SK-N-SH (cell line): ENCODE results near the gene AATF. TPM values are rescaled to one million over a fixed set of nuclear protein-coding genes. Genes with fewer than 3 reads are reported as not detected.

Source experiments
- CTCF ChIA-PET: fragments of 300-600, 350-600 bp; formaldehyde crosslinking; extraction: SDS; loops from one replicate; lab custom pipeline; 2021; lab: Yijun Ruan, JAX
- POLR2A ChIA-PET: fragments of 350-600 bp; sonication (Branson Sonifier 250); formaldehyde crosslinking; extraction: SDS; loops from one replicate; lab custom pipeline; 2020; ENCODE audit warnings: antibody characterized with exemption, inconsistent platforms; lab: Yijun Ruan, JAX
- DNase-seq: peaks from one replicate; pipeline ENCODE4 v3.0.0; 2012
- H2AFZ ChIP-seq: fragments of 200-600 bp; sonication (generic); 2 replicates; pipeline ENCODE4 v1.8.1; 2016; ENCODE audit warnings: antibody characterized with exemption, mild to moderate bottlenecking, low read depth
- H3F3A ChIP-seq: fragments of 200-600 bp; sonication (generic); replicated peaks from 2 replicates; pipeline ENCODE3; 2016; ENCODE audit warnings: antibody characterized with exemption, mild to moderate bottlenecking; ENCODE audit not compliant: insufficient read depth
- H3K27ac ChIP-seq, 2 experiments: fragments of 200-500 bp in 1 of 2; fragments of 200-600 bp in 1 of 2; sonication (Bioruptor generic) in 1 of 2; sonication (generic), shearing (Covaris generic) in 1 of 2; 2 replicates each; pipeline versions ENCODE4 v1.5.1 to v1.6.1; 2014 to 2016; ENCODE audit warnings: low read depth in 2 of 2, inconsistent platforms in 1 of 2, low read length in 1 of 2, mild to moderate bottlenecking in 1 of 2, mixed read lengths in 1 of 2
- H3K27me3 ChIP-seq: fragments of 200-600 bp; sonication (generic), shearing (Covaris generic); 2 replicates; pipeline ENCODE4 v1.6.1; 2016; ENCODE audit warnings: mixed run types; ENCODE audit not compliant: insufficient read depth
- H3K36me3 ChIP-seq, 2 experiments: fragments of 200-500 bp in 1 of 2; fragments of 200-600 bp in 1 of 2; sonication (Bioruptor generic) in 1 of 2; sonication (generic) in 1 of 2; replicated peaks in 1 of 2; 2 replicates each; pipeline versions ENCODE3 to v1.5.1; 2014 to 2016; ENCODE audit warnings: low read length in 1 of 2, mild to moderate bottlenecking in 1 of 2; ENCODE audit not compliant: insufficient read depth in 2 of 2, control insufficient read depth in 1 of 2
- H3K4me1 ChIP-seq, 2 experiments: fragments of 200-500 bp in 1 of 2; fragments of 200-600 bp in 1 of 2; sonication (Bioruptor generic) in 1 of 2; sonication (generic), shearing (Covaris generic) in 1 of 2; 2 replicates each; pipeline versions ENCODE4 v1.5.1 to v1.6.1; 2014 to 2016; ENCODE audit warnings: low read depth in 1 of 2, low read length in 1 of 2, mixed run types in 1 of 2; ENCODE audit not compliant: insufficient read depth in 2 of 2, control insufficient read depth in 1 of 2
- H3K4me2 ChIP-seq: fragments of 200-600 bp; sonication (generic), shearing (Covaris generic); 2 replicates; pipeline ENCODE4 v1.6.1; 2017; ENCODE audit warnings: mixed run types
- H3K4me3 ChIP-seq, 2 experiments: fragments of 200-500 bp in 1 of 2; fragments of 200-600 bp in 1 of 2; sonication (Bioruptor generic) in 1 of 2; sonication (generic), shearing (Covaris generic) in 1 of 2; 2 replicates each; pipeline versions ENCODE4 v1.5.1 to v1.8.1; 2014 to 2016; ENCODE audit warnings: low read depth in 2 of 2, inconsistent platforms in 1 of 2, low read length in 1 of 2, mild to moderate bottlenecking in 1 of 2, mixed read lengths in 1 of 2, moderate library complexity in 1 of 2
- H3K79me2 ChIP-seq: fragments of 200-600 bp; sonication (generic); 2 replicates; pipeline ENCODE4 v1.8.1; 2017; ENCODE audit warnings: mild to moderate bottlenecking; ENCODE audit not compliant: insufficient read depth
- H3K9ac ChIP-seq: fragments of 200-600 bp; sonication (generic); 2 replicates; pipeline ENCODE4 v1.6.1; 2017; ENCODE audit warnings: mixed run types
- H3K9me2 ChIP-seq: fragments of 200-600 bp; sonication (generic); 2 replicates; pipeline ENCODE4 v1.6.1; 2017; ENCODE audit warnings: mixed run types
- H3K9me3 ChIP-seq: fragments of 200-600 bp; sonication (generic); 2 replicates; pipeline ENCODE4 v1.6.1; 2017; ENCODE audit warnings: mixed run types, mild to moderate bottlenecking, moderate library complexity
- H4K20me1 ChIP-seq: fragments of 200-600 bp; sonication (generic); 2 replicates; pipeline ENCODE4 v1.6.1; 2017; ENCODE audit warnings: mild to moderate bottlenecking, mixed run types; ENCODE audit not compliant: insufficient read depth
- CHD2 ChIP-seq: fragments of 150-350 bp; IDR thresholded peaks from 2 replicates; pipeline ENCODE4 v1.6.1; 2018; ENCODE audit warnings: low read length; ENCODE audit not compliant: partially characterized antibody
- ELF1 ChIP-seq: IDR thresholded peaks from 2 replicates; pipeline ENCODE4 v1.4.0; 2012
- EP300 ChIP-seq, 2 experiments: IDR thresholded peaks; 2 replicates each; pipeline versions ENCODE4 v1.4.0 to v1.6.1; 2012; ENCODE audit warnings: borderline replicate concordance in 1 of 2, low read depth in 1 of 2, low read length in 1 of 2
- EZH2phosphoT487 ChIP-seq: fragments of 200-600 bp; sonication (generic); IDR thresholded peaks from 2 replicates; pipeline ENCODE4 v1.6.1; 2017; ENCODE audit warnings: low read depth, mixed run types, mild to moderate bottlenecking, antibody characterized with exemption, moderate library complexity, borderline replicate concordance
- FOSL2 ChIP-seq: IDR thresholded peaks from 2 replicates; pipeline ENCODE4 v1.4.0; 2012; ENCODE audit warnings: low read depth, mild to moderate bottlenecking, moderate library complexity, borderline replicate concordance
- FOXM1 ChIP-seq: IDR thresholded peaks from 2 replicates; pipeline ENCODE4 v1.4.0; 2012; ENCODE audit warnings: low read depth, mild to moderate bottlenecking
- GABPA ChIP-seq: IDR thresholded peaks from 2 replicates; pipeline ENCODE4 v1.4.0; 2012; ENCODE audit warnings: low read depth, mild to moderate bottlenecking
- GATA2 ChIP-seq: sonication (generic); formaldehyde crosslinking; IDR thresholded peaks from 2 replicates; pipeline ENCODE4 v1.5.0; 2020; ENCODE audit warnings: mild to moderate bottlenecking, missing genetic modification reagents
- JUND ChIP-seq: IDR thresholded peaks from 2 replicates; pipeline ENCODE4 v1.4.0; 2012
- POLR2AphosphoS5 ChIP-seq: IDR thresholded peaks from 2 replicates; pipeline ENCODE4 v1.6.1; 2012; ENCODE audit warnings: low read depth, low read length
- RAD21 ChIP-seq: IDR thresholded peaks from 2 replicates; pipeline ENCODE4 v1.6.1; 2012; ENCODE audit warnings: mild to moderate bottlenecking, low read length
- RXRA ChIP-seq: IDR thresholded peaks from 2 replicates; pipeline ENCODE4 v1.4.0; 2012; ENCODE audit warnings: low read depth, mild to moderate bottlenecking, borderline replicate concordance
- SIN3A ChIP-seq: IDR thresholded peaks from 2 replicates; pipeline ENCODE4 v1.6.1; 2012; ENCODE audit warnings: low read depth, mild to moderate bottlenecking, low read length, moderate library complexity, borderline replicate concordance
- SMC3 ChIP-seq: IDR thresholded peaks from 2 replicates; pipeline ENCODE4 v1.6.1; 2012; ENCODE audit warnings: low read depth, low read length, improper control_type of control experiment
- TCF12 ChIP-seq: IDR thresholded peaks from 2 replicates; pipeline ENCODE4 v1.4.0; 2012
- TEAD4 ChIP-seq: IDR thresholded peaks from 2 replicates; pipeline ENCODE4 v1.4.0; 2012; ENCODE audit warnings: mild to moderate bottlenecking, borderline replicate concordance; ENCODE audit not compliant: insufficient read depth
- USF1 ChIP-seq: IDR thresholded peaks from 2 replicates; pipeline ENCODE4 v1.4.0; 2012; ENCODE audit warnings: low read depth, borderline replicate concordance
- YY1 ChIP-seq: IDR thresholded peaks from 2 replicates; pipeline ENCODE4 v1.4.0; 2012; ENCODE audit warnings: low read depth, mild to moderate bottlenecking
- WGBS: methylation state at CpG from one replicate; pipeline ENCODE4 v1.1.6; 2017; ENCODE audit warnings: low lambda C conversion rate; 5-methylcytosine and 5-hydroxymethylcytosine counted together
- polyA plus RNA-seq, 3 experiments: library from polyadenylated mRNA; depleted of rRNA; stranded (reverse); fragments of >200 nt; gene quantifications; 2 replicates each; pipeline ENCODE4 v1.2.3, GENCODE V29; 2012
- TF ChIP-seq, protein P1 (sequence below): IDR thresholded peaks from 2 replicates; pipeline ENCODE4 v1.4.0; 2012; ENCODE audit warnings: low read depth
- TF ChIP-seq, protein P2 (sequence below): IDR thresholded peaks from 2 replicates; pipeline ENCODE4 v1.4.0; 2012; ENCODE audit warnings: low read depth, borderline replicate concordance
- TF ChIP-seq, protein P3 (sequence below): fragments of 150-350 bp; IDR thresholded peaks from 2 replicates; pipeline ENCODE4 v1.6.1; 2017; ENCODE audit warnings: antibody characterized with exemption, low read length, low read depth, borderline replicate concordance
- TF ChIP-seq, protein P4 (sequence below): fragments of 150-350 bp; IDR thresholded peaks from 2 replicates; pipeline ENCODE4 v1.6.1; 2016; ENCODE audit warnings: mild to moderate bottlenecking, low read depth, low read length

AATF gene
- polyA plus RNA-seq, 1 of the 3 experiments (the other 2 are of a cell fraction), result 18.8 TPM

DNA sequence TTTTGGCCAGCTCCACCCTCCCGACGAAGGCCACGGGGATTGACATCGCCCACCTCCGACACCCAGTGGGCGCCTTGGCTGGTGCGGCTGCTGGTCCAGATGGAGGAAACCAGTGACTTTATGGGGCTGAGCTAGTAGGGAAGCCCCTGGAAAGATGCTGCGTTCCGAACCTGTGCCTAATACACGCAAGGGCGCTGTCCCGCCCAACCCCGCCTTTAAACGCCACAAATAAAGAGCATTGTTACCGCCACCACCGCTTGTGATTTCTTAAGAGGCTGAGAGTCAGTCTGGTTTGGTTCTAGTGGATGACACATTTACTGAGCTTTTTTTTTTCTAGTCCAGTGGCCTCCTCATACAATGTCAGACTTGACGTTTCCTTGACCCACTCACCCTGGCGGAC lies 107.9 kb downstream of the AATF start (continued):
- TF ChIP-seq CHD2 (no peak), JUND (no peak)

- 94% methylated on average over 3 of the region's 3 CpGs for WGBS
- Histone ChIP-seq H3K4me3 (no peak overlapping the region), H3K9me3 (no peaks in the 10 kb centered on the region), H3K27me3 (no peaks in the 10 kb centered on the region), H3K79me2 (no peaks in the 10 kb centered on the region), H2AFZ (no peak overlapping the region), H3K9ac (no peak overlapping the region), H3K4me2 (no peak overlapping the region), H3K4me1 (peaks cover 0 to 4% of the 10 kb centered on the region in 2 experiments; a peak in 1 of 4 replicates), H3K27ac (no peak overlapping the region), H3F3A (no peaks in the 10 kb centered on the region), H3K9me2 (no peaks in the 10 kb centered on the region), H3K36me3 (peaks cover 8 to 13% of the 10 kb centered on the region in 2 experiments), H4K20me1 (no peaks in the 10 kb centered on the region)
- ChIA-PET POLR2A (no interaction called here), CTCF (interaction anchor here (0.9 to 2.0 kb wide), 5 partner anchors 12 to 456 kb away, joined by 3 to 10 read pairs (median 3); no protein-coding TSS in a partner anchor)
- no peak for DNase-seq
- TF ChIP-seq RAD21 (no peak), USF1 (no peak), TCF12 (no peak), GATA2 (CRISPR knock-in tag) (no peak), EP300 (IDR thresholded peaks at IDR 0.05; ENCODE audit: borderline replicate concordance in 1 of 2, low read depth in 1 of 2, low read length in 1 of 2) (no peak), YY1 (no peak), EZH2phosphoT487 (no peak)
These were observed 110.7 kb downstream of the AATF start for GRCh38 chr17:37059493-37059892.

- no peak overlapping the region for H3K4me2 ChIP-seq
- no peak overlapping the region for H3K27ac ChIP-seq
- CTCF ChIA-PET, result interaction anchor here (0.9 to 6.0 kb wide), 5 partner anchors 13 to 457 kb away, joined by 3 to 36 read pairs (median 7); no protein-coding TSS in a partner anchor
- 97% methylated on average over 6 of the region's 6 CpGs for WGBS
- H3K79me2 ChIP-seq, result no peaks in the 10 kb centered on the region
- H4K20me1 ChIP-seq, result no peaks in the 10 kb centered on the region
- no peaks in the 10 kb centered on the region for H3K27me3 ChIP-seq
- peaks cover 0 to 4% of the 10 kb centered on the region in 2 experiments; a peak in 1 of 4 replicates for H3K4me1 ChIP-seq
- DNase-seq, result no peak
- no peak overlapping the region for H2AFZ ChIP-seq
- H3K4me3 ChIP-seq, result no peak overlapping the region
- no peaks in the 10 kb centered on the region for H3K9me3 ChIP-seq
- no peaks in the 10 kb centered on the region for H3K9me2 ChIP-seq
- H3K9ac ChIP-seq, result no peak overlapping the region
- peaks cover 8 to 13% of the 10 kb centered on the region in 2 experiments for H3K36me3 ChIP-seq
- POLR2A ChIA-PET, result no interaction called here
- no peaks in the 10 kb centered on the region for H3F3A ChIP-seq
- no peak for TF ChIP-seq RXRA
- TF ChIP-seq FOSL2, result no peak
- TF ChIP-seq, protein P1, sequence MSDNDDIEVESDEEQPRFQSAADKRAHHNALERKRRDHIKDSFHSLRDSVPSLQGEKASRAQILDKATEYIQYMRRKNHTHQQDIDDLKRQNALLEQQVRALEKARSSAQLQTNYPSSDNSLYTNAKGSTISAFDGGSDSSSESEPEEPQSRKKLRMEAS, result no peak
- no peak for TF ChIP-seq ELF1
- TF ChIP-seq, protein P2, sequence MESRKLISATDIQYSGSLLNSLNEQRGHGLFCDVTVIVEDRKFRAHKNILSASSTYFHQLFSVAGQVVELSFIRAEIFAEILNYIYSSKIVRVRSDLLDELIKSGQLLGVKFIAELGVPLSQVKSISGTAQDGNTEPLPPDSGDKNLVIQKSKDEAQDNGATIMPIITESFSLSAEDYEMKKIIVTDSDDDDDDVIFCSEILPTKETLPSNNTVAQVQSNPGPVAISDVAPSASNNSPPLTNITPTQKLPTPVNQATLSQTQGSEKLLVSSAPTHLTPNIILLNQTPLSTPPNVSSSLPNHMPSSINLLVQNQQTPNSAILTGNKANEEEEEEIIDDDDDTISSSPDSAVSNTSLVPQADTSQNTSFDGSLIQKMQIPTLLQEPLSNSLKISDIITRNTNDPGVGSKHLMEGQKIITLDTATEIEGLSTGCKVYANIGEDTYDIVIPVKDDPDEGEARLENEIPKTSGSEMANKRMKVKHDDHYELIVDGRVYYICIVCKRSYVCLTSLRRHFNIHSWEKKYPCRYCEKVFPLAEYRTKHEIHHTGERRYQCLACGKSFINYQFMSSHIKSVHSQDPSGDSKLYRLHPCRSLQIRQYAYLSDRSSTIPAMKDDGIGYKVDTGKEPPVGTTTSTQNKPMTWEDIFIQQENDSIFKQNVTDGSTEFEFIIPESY, result no peak
- no peak for TF ChIP-seq SIN3A
- no peak for TF ChIP-seq FOXM1
- TF ChIP-seq USF1, result no peak
- TF ChIP-seq SMC3, result no peak
- no peak for TF ChIP-seq TEAD4
- TF ChIP-seq, protein P3, sequence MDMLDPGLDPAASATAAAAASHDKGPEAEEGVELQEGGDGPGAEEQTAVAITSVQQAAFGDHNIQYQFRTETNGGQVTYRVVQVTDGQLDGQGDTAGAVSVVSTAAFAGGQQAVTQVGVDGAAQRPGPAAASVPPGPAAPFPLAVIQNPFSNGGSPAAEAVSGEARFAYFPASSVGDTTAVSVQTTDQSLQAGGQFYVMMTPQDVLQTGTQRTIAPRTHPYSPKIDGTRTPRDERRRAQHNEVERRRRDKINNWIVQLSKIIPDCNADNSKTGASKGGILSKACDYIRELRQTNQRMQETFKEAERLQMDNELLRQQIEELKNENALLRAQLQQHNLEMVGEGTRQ, result no peak
- TF ChIP-seq GABPA, result no peak
- no peak for TF ChIP-seq YY1
- TF ChIP-seq, protein P4, sequence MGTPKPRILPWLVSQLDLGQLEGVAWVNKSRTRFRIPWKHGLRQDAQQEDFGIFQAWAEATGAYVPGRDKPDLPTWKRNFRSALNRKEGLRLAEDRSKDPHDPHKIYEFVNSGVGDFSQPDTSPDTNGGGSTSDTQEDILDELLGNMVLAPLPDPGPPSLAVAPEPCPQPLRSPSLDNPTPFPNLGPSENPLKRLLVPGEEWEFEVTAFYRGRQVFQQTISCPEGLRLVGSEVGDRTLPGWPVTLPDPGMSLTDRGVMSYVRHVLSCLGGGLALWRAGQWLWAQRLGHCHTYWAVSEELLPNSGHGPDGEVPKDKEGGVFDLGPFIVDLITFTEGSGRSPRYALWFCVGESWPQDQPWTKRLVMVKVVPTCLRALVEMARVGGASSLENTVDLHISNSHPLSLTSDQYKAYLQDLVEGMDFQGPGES, result no peak
- no peak for TF ChIP-seq POLR2AphosphoS5
These were observed 111.3 kb downstream of the AATF start for GRCh38 chr17:37060094-37060493.
